Psoas muscle (tissue), 8 donors: ENCODE measurements around the gene HES2. TPM values are rescaled to one million over a fixed set of nuclear protein-coding genes. Genes with fewer than 3 reads are reported as not detected.
"Not testable (repeated sequence)": the region's sequence is repeated elsewhere in the genome, so short reads cannot be mapped to it uniquely, and the experiment has no call there.

Source experiments
- ATAC-seq, 4 donors: fragments of 200-7000 bp; cut with Tn5 transposase; one replicate each; pipeline ENCODE4 v1.9.1; 2020; ENCODE audit warnings: moderate library complexity in 3 of 4, mild to moderate bottlenecking in 2 of 4
- DNase-seq, 2 donors: peaks; one replicate each; pipeline ENCODE4 v3.0.0-alpha.2; 2020
- H3K27ac ChIP-seq: fragments of 200-600 bp; one replicate; pipeline ENCODE4 v1.8.0; 2022
- H3K27me3 ChIP-seq, 3 donors: fragments of 200-600 bp in 1 of 3; one replicate each; pipeline versions ENCODE4 v1.6.1 to v1.8.0; 2013 to 2022; ENCODE audit warnings: low read length in 2 of 3, mild to moderate bottlenecking in 2 of 3, moderate library complexity in 1 of 3; ENCODE audit not compliant: insufficient read depth in 3 of 3
- H3K36me3 ChIP-seq, 2 donors: fragments of 200-600 bp in 1 of 2; one replicate each; pipeline versions ENCODE4 v1.6.1 to v1.8.0; 2013 to 2022; ENCODE audit warnings: low read depth in 1 of 2, mild to moderate bottlenecking in 1 of 2, moderate library complexity in 1 of 2; ENCODE audit not compliant: insufficient read depth in 1 of 2
- H3K4me1 ChIP-seq: fragments of 200-600 bp; one replicate; pipeline ENCODE4 v1.8.0; 2022
- H3K4me3 ChIP-seq: fragments of 200-600 bp; one replicate; pipeline ENCODE4 v1.8.0; 2022; ENCODE audit warnings: mild to moderate bottlenecking
- H3K9me3 ChIP-seq: fragments of 200-600 bp; one replicate; pipeline ENCODE4 v1.8.0; 2022
- WGBS, 3 donors: extraction: QIAGEN DNeasy Blood & Tissue Kit; methylation state at CpG; one replicate each; pipeline versions ENCODE4 v1.1.6 to v1.1.7; 2013; 5-methylcytosine and 5-hydroxymethylcytosine counted together
- intact Hi-C, 2 donors: fragments of 100-400 bp; cut with DNase I; formaldehyde crosslinking; loops; one replicate each; pipeline versions ENCODE4 v1.11.0 to v1.14.2; 2022
- polyA plus RNA-seq, 3 donors: library from polyadenylated mRNA; stranded (reverse); fragments of 200-250 nt; gene quantifications; one replicate each; pipeline ENCODE4 v1.2.3, GENCODE V29; 2013
- total RNA-seq, 4 donors: library from RNA; stranded (reverse); fragmentation: NEBNext Ultra II Directional in 2 of 4; extraction: Animal tissue kit (Norgen Biotek cat#: 25700) in 2 of 4; gene quantifications; one replicate each; pipeline versions ENCODE4 v1.2.1 to v1.2.4, GENCODE V29; 2021 to 2023
- TF ChIP-seq, protein P1 (sequence below): fragments of 200-600 bp; IDR thresholded peaks from one replicate; pipeline ENCODE4 v1.8.0; 2022; ENCODE audit warnings: antibody characterized with exemption
- donor health status: healthy with polysubstance abuse.
- donor health status: DM: no; HTN: no; CAD: no; lungs with moderate emphysema.
- donor health status: Bipolar disorder and iron deficiency.
- donor health status: healthy.
- donor health status: DM: yes; HTN: yes; CAD: no.
- donor health status: DM: no; HTN: no; CAD: no.
- donor health status: DM: no; HTN: no; CAD: no.
- donor health status: DM: yes; HTN: yes; CAD: no.

Gene HES2
- total and polyA plus RNA-seq, 7 donors = 0.06 to 0.13 TPM; not detected in 5

DNA sequence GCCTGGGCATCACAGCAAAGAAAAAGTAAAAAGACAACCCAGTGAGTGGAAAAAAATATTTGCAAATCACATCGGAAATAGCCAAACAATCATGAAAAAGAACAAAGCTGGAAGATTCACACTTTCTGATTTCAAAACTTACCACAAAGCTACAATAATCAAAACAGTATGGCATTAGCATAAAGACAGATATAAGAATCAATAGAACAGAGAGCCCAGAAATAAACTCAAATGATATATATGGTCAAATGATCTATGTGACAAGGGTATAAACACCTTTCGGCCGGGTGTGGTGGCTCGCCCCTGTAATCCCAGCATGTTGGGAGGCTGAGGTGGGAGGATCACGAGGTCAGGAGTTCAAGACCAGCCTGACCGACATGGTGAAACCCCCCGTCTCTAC is 39.7 kb downstream of the HES2 start:
- no peak for ATAC-seq
- WGBS, 3 donors = 97 to 99% (median 97%) methylated on average over 7 of the region's 7 CpGs
- Histone ChIP-seq H3K4me3 (no peak overlapping the region), H3K27me3 (no peaks in the 10 kb centered on the region), H3K4me1 (no peaks in the 10 kb centered on the region), H3K36me3 (no peaks in the 10 kb centered on the region), H3K27ac (no peak overlapping the region), H3K9me3 (no peaks in the 10 kb centered on the region)
- intact Hi-C loops = no loop called here
- TF ChIP-seq, protein P1, sequence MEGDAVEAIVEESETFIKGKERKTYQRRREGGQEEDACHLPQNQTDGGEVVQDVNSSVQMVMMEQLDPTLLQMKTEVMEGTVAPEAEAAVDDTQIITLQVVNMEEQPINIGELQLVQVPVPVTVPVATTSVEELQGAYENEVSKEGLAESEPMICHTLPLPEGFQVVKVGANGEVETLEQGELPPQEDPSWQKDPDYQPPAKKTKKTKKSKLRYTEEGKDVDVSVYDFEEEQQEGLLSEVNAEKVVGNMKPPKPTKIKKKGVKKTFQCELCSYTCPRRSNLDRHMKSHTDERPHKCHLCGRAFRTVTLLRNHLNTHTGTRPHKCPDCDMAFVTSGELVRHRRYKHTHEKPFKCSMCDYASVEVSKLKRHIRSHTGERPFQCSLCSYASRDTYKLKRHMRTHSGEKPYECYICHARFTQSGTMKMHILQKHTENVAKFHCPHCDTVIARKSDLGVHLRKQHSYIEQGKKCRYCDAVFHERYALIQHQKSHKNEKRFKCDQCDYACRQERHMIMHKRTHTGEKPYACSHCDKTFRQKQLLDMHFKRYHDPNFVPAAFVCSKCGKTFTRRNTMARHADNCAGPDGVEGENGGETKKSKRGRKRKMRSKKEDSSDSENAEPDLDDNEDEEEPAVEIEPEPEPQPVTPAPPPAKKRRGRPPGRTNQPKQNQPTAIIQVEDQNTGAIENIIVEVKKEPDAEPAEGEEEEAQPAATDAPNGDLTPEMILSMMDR = no peak
- DNase-seq = no peak

DNA sequence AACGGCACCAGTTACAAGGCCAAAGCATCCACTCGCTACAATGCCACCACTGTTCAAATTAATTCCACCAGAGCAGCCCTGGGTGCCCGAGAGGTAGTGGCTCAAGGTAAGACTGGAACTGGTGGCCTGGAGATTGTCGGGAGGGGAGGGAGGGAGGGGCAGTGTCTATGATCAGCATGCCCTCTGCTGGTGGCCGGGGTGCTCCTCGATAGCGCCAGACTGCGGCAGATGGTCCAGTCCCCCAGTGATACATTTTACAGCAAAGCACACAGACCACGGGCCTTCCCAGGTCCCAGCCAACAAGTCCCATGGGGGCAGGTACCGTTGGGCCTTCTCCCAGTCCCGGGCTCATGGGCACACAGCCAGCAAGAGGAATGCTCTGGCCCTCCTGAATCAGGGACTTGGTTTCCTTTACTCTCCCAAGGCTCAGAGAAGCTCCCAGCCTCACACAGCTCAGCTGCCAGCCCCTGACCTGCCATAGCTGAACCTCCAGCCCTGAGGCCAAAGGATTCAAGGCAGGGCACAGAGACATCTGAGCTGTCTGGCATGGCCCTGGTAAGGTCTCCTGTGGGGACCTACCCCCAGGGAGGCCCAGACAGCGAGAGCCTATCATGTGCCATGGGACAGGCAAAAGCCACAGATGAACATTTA is 41.5 kb downstream of the HES2 start:
- TF ChIP-seq, protein P1 = no peak
- Histone ChIP-seq H3K27ac (no peak overlapping the region), H3K4me1 (no peaks in the 10 kb centered on the region), H3K36me3 (no peaks in the 10 kb centered on the region), H3K4me3 (no peak overlapping the region), H3K9me3 (no peaks in the 10 kb centered on the region), H3K27me3 (no peaks in the 10 kb centered on the region)
- DNase-seq (no peak), ATAC-seq (no peak)
- intact Hi-C loops = no loop called here
- whole genome bisulfite sequencing, 3 donors = 55 to 77% (median 61%) methylated on average over 6 to 12 of the region's 12 CpGs

DNA sequence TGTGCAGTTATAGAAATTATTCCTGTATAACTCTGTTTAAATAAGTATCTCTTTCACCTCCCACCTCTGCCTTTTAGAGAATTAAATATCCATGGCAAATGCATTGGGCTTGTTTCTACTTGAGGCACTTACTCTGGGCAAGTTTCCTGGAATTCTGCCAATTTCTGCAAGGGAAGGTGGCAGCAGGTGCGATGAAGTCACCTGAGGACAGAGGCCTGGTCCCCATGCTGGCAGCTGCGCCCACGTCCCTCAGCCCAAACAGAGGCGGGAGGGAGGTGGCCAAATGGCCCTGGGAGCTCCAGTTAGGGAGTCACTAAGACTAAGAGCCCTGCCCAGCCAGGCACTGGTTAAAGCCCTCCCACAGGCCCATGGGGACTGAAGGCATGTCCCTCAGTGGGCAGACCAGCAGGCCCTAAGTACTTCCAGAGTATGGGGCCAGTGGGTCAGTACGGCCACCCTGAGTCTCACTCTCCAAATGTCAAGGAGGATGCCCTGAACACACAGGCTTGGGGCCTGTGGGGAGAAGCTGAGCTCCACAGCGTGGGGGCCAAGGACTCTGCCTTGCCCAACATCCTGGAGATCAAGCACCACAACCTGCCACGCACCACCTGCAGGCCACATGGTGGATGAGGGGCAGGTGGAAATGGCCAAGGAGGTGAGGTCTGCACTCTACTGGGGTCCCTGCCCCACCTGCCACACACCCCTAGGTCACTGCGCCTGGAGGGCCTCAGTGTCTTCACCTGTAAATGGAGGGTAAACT is 45.6 kb downstream of the HES2 start:
- no peaks in the 10 kb centered on the region for H3K4me1 ChIP-seq
- H3K4me3 ChIP-seq = no peak overlapping the region
- DNase-seq = no peak
- intact Hi-C loops = no loop called here
- H3K27me3 ChIP-seq = no peaks in the 10 kb centered on the region
- no peak overlapping the region for H3K27ac ChIP-seq
- ATAC-seq = no peak
- H3K36me3 ChIP-seq = no peaks in the 10 kb centered on the region
- 75 to 81% (median 78%) methylated on average over 8 of the region's 8 CpGs for WGBS, 3 donors
- no peaks in the 10 kb centered on the region for H3K9me3 ChIP-seq
- TF ChIP-seq, protein P1 = no peak

DNA sequence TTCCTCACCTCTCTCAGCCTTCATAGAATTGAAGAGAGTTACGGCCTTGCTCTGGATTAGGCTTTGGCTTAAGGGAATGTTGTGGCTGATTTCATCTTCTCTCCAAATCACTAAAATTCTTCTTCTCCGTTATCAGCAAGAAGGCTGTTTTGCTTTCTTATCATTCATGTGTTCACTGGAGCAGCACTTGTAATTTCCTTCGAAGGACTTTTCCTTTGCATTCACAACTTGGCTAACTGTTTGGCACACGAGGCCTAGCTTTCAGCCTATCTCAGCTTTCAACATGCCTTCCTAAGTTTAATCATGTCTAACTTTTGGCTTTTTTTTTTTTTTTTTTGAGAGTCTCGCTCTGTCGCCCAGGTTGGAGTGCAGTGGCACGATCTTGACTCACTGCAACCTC is 47.5 kb downstream of the HES2 start:
- WGBS, 3 donors = 94 to 97% (median 95%) methylated on average over 7 of the region's 7 CpGs
- H3K4me3 ChIP-seq, H3K36me3 ChIP-seq, intact Hi-C loops, DNase-seq, H3K9me3 ChIP-seq, H3K27me3 ChIP-seq, H3K27ac ChIP-seq, H3K4me1 ChIP-seq, ATAC-seq: not testable (repeated sequence)

DNA sequence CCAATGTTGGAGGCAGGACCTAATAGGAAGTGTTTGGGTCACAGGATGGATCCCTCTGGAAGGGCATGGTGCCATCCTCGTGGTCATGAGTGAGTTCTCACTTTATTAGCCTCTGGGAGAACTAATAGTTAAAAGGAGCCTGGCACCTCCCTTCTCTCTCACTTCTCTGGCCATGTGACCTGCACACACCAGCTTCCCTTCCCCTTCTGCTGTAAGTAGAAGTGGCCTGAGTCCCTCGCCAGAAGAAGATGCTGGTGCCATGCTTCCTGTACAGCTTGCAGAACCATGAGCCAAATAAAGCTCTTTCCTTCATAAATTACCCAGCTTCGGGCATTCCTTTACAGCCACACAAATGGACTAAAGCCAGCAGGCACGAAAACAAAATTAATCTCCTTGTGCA is 49.7 kb downstream of the HES2 start:
- 64 to 77% (median 71%) methylated on average over 4 of the region's 4 CpGs for WGBS, 3 donors

More for the DNA sequence above, 49.7 kb downstream of the HES2 start:
- Histone ChIP-seq H3K4me3 (no peak overlapping the region), H3K36me3 (no peaks in the 10 kb centered on the region), H3K27me3 (no peaks in the 10 kb centered on the region), H3K27ac (no peak overlapping the region), H3K4me1 (no peaks in the 10 kb centered on the region), H3K9me3 (no peaks in the 10 kb centered on the region)
- intact Hi-C loops = no loop called here
- DNase-seq = no peak
- no peak for ATAC-seq
- TF ChIP-seq, protein P1 = no peak
